Measurements from ENCODE around the gene CASTOR1. TPM values are rescaled to one million over a fixed set of nuclear protein-coding genes. Genes with fewer than 3 reads are reported as not detected.

CASTOR1 gene
- total RNA-seq, 6 donors from 2014 or later, result 7.0 to 31.5 (median 22.1) TPM

DNA sequence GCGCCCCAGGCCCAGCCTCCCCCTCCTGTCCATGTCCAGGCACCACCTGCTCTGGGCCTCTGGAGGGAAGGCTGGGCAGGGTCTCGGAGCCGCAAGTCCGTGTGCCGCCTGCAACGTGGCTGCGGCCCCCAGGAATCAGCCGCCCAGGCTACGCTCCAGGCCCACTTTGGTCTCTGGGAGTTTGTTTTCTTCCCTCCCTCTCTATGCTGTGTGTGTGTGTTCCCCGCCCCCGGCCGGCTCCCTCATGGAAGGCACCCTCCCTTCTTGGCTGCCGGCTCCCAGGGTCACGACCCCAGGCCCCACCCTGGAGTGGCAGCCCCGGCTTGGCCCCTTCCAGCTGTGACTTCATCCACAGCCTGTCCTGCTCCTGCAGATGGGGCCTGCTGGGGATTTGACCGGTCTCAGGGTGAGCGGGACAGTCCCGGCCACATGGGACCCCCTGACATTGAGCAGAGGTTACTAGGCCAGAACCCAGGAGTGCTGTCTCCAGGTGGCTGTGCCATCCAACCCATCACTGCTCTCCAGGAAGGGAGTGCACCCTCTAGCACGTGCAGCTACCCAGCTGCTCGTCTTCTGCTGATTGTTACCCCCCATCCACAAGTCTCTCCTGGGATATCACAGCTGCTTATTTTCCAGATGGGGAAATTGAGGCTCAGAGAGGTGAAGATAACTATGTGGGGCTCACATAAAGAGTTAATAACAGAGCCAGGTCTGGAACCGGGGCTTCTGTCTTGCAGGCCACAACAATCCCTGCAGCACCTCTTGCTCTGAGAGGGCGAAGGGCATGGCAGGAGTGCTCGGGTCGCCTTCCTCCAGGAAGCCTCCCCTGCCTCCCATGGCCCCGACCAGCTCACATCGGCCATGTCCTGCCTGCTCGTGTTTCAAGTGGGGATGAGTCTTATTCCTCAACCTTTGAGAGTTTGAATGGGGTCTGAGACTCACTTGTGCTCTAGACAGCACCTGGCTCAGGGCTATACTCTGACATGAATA, 40.0 kb downstream of the CASTOR1 start:
- Histone ChIP-seq H3K4me1 (peaks cover 29 to 57% (median 36%) of the 10 kb centered on the region in 4 donors), H3K4me3 (no peak overlapping the region), H3K27me3 (peaks cover 0 to 11% (median 0%) of the 10 kb centered on the region in 4 donors), H3K27ac (peak overlapping the region in 1 of 4 donors; percentile 11), H3K9me3 (no peaks in the 10 kb centered on the region), H3K36me3 (no peaks in the 10 kb centered on the region)
- no peak for TF ChIP-seq EP300 (IDR thresholded peaks at IDR 0.05)
- no peak for TF ChIP-seq POLR2A (IDR thresholded peaks at IDR 0.05)
- TF ChIP-seq, protein P1, sequence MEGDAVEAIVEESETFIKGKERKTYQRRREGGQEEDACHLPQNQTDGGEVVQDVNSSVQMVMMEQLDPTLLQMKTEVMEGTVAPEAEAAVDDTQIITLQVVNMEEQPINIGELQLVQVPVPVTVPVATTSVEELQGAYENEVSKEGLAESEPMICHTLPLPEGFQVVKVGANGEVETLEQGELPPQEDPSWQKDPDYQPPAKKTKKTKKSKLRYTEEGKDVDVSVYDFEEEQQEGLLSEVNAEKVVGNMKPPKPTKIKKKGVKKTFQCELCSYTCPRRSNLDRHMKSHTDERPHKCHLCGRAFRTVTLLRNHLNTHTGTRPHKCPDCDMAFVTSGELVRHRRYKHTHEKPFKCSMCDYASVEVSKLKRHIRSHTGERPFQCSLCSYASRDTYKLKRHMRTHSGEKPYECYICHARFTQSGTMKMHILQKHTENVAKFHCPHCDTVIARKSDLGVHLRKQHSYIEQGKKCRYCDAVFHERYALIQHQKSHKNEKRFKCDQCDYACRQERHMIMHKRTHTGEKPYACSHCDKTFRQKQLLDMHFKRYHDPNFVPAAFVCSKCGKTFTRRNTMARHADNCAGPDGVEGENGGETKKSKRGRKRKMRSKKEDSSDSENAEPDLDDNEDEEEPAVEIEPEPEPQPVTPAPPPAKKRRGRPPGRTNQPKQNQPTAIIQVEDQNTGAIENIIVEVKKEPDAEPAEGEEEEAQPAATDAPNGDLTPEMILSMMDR (IDR thresholded peaks at IDR 0.05), result no peak
- no peak for TF ChIP-seq POLR2AphosphoS5 (IDR thresholded peaks at IDR 0.05)
- 61 to 80% methylated on average over 20 to 27 of the region's 27 CpGs for WGBS, 2 donors
- DNase-seq (peak in 1 of 2 donors; percentile 88), ATAC-seq (ENCODE audit: low FRiP score in 2 of 2) (peak in 1 of 2 donors; percentile 68)

- Histone ChIP-seq H3K36me3 (no peaks in the 10 kb centered on the region), H3K27ac (peak overlapping the region in 1 of 4 donors; percentile 11), H3K4me3 (no peak overlapping the region), H3K4me1 (peaks cover 27 to 52% (median 33%) of the 10 kb centered on the region in 4 donors), H3K27me3 (peaks cover 0 to 11% (median 0%) of the 10 kb centered on the region in 4 donors), H3K9me3 (no peaks in the 10 kb centered on the region)
- ATAC-seq (ENCODE audit: low FRiP score in 2 of 2) (no peak), DNase-seq (no peak)
- TF ChIP-seq, protein P1 (IDR thresholded peaks at IDR 0.05), result no peak
- TF ChIP-seq POLR2A (IDR thresholded peaks at IDR 0.05) (no peak), EP300 (IDR thresholded peaks at IDR 0.05) (no peak), POLR2AphosphoS5 (IDR thresholded peaks at IDR 0.05) (no peak)
- 68 to 77% methylated on average over 6 of the region's 6 CpGs for WGBS, 2 donors
Observed at GRCh38 chr22:30248484-30248883, 40.8 kb downstream of the CASTOR1 start.

DNA sequence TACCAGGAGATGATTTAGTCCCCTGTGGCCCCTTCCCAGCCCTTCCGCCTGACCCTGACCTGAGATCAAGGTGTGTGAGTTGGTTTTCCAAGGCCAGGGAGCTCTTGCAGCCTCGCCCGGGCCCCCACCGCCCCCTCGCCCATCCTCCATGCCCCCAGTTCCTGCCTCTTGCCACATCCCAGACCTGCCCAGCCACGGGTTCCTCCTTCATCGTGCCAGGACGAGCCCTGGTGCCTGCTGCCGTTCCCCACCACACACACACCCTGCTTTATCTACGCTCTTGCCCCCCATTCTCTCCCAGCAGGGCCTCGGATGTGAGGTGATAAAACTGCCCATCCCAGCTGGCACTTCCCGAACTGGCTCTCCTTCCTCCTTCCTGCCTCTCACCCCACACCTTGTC, 41.3 kb downstream of the CASTOR1 start:
- H3K36me3 ChIP-seq, result no peaks in the 10 kb centered on the region
- H3K9me3 ChIP-seq, result no peaks in the 10 kb centered on the region
- WGBS, 2 donors, result 51 to 61% methylated on average over 12 of the region's 12 CpGs
- H3K27ac ChIP-seq, result peak overlapping the region in 1 of 4 donors; percentile 11
- TF ChIP-seq EP300 (IDR thresholded peaks at IDR 0.05), result no peak
- no peak for TF ChIP-seq POLR2AphosphoS5 (IDR thresholded peaks at IDR 0.05)
- TF ChIP-seq, protein P1 (IDR thresholded peaks at IDR 0.05), result no peak
- no peak for TF ChIP-seq POLR2A (IDR thresholded peaks at IDR 0.05)
- no peak for ATAC-seq (ENCODE audit: low FRiP score in 2 of 2)
- H3K4me3 ChIP-seq, result no peak overlapping the region
- H3K4me1 ChIP-seq, result peaks cover 22 to 47% (median 28%) of the 10 kb centered on the region in 4 donors
- peaks cover 0 to 11% (median 0%) of the 10 kb centered on the region in 4 donors for H3K27me3 ChIP-seq
- no peak for DNase-seq

DNA sequence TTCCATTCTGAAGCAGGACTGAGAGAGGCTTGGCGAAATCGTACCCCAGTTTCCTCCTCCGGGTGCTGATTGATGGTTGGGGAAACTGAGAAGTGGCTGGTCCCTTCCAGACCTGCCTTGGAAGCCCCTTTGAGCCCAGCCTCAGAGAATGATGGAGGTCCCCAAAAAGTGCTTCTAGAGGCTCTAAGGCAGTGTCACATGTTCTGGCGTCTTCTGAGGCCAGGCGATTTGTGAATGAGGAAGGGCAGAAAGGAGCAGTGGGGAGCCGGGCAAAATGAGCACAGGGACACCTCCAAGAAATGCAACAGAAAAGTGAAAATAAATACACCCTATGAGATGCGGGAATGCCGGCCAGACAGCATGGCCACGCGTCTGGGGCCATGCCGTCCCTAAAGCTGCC, 41.7 kb downstream of the CASTOR1 start:
- Histone ChIP-seq H3K4me1 (peaks cover 18 to 43% (median 24%) of the 10 kb centered on the region in 4 donors), H3K4me3 (no peak overlapping the region), H3K27me3 (peaks cover 0 to 11% (median 0%) of the 10 kb centered on the region in 4 donors), H3K27ac (no peak overlapping the region), H3K9me3 (no peaks in the 10 kb centered on the region), H3K36me3 (no peaks in the 10 kb centered on the region)
- WGBS, 2 donors, result 76 to 81% methylated on average over 11 of the region's 11 CpGs
- no peak for TF ChIP-seq EP300 (IDR thresholded peaks at IDR 0.05)
- TF ChIP-seq, protein P1 (IDR thresholded peaks at IDR 0.05), result no peak
- no peak for TF ChIP-seq POLR2AphosphoS5 (IDR thresholded peaks at IDR 0.05)
- TF ChIP-seq POLR2A (IDR thresholded peaks at IDR 0.05), result no peak
- no peak for DNase-seq
- ATAC-seq (ENCODE audit: low FRiP score in 2 of 2), result no peak

Measured in upper lobe of left lung (tissue), 6 donors.